ENCODE data around the gene NOCT.

NOCT gene

DNA sequence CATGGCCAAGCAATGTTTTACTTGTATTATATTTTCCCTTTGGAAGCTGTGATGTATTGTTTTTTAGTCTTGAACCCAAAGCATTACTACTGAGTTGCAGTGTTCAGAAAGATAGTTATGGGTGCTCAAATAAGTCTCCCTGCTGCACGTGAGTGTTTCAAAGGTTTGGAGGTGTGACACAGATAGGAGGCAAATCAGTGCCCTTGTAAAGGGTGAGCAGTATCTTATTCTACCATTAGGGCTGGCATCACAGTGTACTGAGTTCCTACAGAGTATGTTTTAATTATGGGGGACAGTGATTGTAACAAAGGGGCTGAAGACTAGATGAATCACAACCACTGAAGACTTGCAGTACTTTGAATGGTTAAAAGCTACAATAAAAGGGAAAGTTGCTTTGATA lies 38.3 kb downstream of the NOCT start:
- CTCF ChIA-PET = no interaction called here
- H3K36me3 ChIP-seq (ENCODE audit: control insufficient read depth in 2 of 2, insufficient read depth in 1 of 2, low read length in 2 of 2) = peaks cover 5 to 37% of the 10 kb centered on the region in 2 experiments; a peak in 1 of 3 replicates
- TF ChIP-seq ZNF837 (tag by site-specific recombination; IDR thresholded peaks at IDR 0.05) (no peak), ZNF560 (tag by site-specific recombination; IDR thresholded peaks at IDR 0.05; ENCODE audit: borderline replicate concordance) (no peak), ZNF341 (tag by site-specific recombination; IDR thresholded peaks at IDR 0.05; ENCODE audit: low read depth) (no peak), ZNF830 (tag by site-specific recombination; IDR thresholded peaks at IDR 0.05; ENCODE audit: low read depth) (no peak), ZNF426 (tag by site-specific recombination; IDR thresholded peaks at IDR 0.05) (no peak), ZNF10 (tag by site-specific recombination; IDR thresholded peaks at IDR 0.05) (no peak), OVOL3 (tag by site-specific recombination; IDR thresholded peaks at IDR 0.05) (no peak), ZNF423 (tag by site-specific recombination; IDR thresholded peaks at IDR 0.05) (no peak), GLI2 (tag by site-specific recombination; IDR thresholded peaks at IDR 0.05; ENCODE audit: borderline replicate concordance, low read depth) (no peak), GLI4 (tag by site-specific recombination; IDR thresholded peaks at IDR 0.05) (no peak), ZNF2 (tag by site-specific recombination; IDR thresholded peaks at IDR 0.05) (no peak), ZNF223 (tag by site-specific recombination; IDR thresholded peaks at IDR 0.05) (no peak), ZNF350 (tag by site-specific recombination; IDR thresholded peaks at IDR 0.05) (no peak)
- TF ChIP-seq, protein P1, sequence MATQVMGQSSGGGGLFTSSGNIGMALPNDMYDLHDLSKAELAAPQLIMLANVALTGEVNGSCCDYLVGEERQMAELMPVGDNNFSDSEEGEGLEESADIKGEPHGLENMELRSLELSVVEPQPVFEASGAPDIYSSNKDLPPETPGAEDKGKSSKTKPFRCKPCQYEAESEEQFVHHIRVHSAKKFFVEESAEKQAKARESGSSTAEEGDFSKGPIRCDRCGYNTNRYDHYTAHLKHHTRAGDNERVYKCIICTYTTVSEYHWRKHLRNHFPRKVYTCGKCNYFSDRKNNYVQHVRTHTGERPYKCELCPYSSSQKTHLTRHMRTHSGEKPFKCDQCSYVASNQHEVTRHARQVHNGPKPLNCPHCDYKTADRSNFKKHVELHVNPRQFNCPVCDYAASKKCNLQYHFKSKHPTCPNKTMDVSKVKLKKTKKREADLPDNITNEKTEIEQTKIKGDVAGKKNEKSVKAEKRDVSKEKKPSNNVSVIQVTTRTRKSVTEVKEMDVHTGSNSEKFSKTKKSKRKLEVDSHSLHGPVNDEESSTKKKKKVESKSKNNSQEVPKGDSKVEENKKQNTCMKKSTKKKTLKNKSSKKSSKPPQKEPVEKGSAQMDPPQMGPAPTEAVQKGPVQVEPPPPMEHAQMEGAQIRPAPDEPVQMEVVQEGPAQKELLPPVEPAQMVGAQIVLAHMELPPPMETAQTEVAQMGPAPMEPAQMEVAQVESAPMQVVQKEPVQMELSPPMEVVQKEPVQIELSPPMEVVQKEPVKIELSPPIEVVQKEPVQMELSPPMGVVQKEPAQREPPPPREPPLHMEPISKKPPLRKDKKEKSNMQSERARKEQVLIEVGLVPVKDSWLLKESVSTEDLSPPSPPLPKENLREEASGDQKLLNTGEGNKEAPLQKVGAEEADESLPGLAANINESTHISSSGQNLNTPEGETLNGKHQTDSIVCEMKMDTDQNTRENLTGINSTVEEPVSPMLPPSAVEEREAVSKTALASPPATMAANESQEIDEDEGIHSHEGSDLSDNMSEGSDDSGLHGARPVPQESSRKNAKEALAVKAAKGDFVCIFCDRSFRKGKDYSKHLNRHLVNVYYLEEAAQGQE (tag by site-specific recombination; IDR thresholded peaks at IDR 0.05) = no peak
- TF ChIP-seq, protein P2, sequence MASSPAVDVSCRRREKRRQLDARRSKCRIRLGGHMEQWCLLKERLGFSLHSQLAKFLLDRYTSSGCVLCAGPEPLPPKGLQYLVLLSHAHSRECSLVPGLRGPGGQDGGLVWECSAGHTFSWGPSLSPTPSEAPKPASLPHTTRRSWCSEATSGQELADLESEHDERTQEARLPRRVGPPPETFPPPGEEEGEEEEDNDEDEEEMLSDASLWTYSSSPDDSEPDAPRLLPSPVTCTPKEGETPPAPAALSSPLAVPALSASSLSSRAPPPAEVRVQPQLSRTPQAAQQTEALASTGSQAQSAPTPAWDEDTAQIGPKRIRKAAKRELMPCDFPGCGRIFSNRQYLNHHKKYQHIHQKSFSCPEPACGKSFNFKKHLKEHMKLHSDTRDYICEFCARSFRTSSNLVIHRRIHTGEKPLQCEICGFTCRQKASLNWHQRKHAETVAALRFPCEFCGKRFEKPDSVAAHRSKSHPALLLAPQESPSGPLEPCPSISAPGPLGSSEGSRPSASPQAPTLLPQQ (tag by site-specific recombination; IDR thresholded peaks at IDR 0.05) = no peak
- TF ChIP-seq, protein P3, sequence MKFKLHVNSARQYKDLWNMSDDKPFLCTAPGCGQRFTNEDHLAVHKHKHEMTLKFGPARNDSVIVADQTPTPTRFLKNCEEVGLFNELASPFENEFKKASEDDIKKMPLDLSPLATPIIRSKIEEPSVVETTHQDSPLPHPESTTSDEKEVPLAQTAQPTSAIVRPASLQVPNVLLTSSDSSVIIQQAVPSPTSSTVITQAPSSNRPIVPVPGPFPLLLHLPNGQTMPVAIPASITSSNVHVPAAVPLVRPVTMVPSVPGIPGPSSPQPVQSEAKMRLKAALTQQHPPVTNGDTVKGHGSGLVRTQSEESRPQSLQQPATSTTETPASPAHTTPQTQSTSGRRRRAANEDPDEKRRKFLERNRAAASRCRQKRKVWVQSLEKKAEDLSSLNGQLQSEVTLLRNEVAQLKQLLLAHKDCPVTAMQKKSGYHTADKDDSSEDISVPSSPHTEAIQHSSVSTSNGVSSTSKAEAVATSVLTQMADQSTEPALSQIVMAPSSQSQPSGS (tag by site-specific recombination; IDR thresholded peaks at IDR 0.05; ENCODE audit: low read depth) = no peak
- TF ChIP-seq, protein P4, sequence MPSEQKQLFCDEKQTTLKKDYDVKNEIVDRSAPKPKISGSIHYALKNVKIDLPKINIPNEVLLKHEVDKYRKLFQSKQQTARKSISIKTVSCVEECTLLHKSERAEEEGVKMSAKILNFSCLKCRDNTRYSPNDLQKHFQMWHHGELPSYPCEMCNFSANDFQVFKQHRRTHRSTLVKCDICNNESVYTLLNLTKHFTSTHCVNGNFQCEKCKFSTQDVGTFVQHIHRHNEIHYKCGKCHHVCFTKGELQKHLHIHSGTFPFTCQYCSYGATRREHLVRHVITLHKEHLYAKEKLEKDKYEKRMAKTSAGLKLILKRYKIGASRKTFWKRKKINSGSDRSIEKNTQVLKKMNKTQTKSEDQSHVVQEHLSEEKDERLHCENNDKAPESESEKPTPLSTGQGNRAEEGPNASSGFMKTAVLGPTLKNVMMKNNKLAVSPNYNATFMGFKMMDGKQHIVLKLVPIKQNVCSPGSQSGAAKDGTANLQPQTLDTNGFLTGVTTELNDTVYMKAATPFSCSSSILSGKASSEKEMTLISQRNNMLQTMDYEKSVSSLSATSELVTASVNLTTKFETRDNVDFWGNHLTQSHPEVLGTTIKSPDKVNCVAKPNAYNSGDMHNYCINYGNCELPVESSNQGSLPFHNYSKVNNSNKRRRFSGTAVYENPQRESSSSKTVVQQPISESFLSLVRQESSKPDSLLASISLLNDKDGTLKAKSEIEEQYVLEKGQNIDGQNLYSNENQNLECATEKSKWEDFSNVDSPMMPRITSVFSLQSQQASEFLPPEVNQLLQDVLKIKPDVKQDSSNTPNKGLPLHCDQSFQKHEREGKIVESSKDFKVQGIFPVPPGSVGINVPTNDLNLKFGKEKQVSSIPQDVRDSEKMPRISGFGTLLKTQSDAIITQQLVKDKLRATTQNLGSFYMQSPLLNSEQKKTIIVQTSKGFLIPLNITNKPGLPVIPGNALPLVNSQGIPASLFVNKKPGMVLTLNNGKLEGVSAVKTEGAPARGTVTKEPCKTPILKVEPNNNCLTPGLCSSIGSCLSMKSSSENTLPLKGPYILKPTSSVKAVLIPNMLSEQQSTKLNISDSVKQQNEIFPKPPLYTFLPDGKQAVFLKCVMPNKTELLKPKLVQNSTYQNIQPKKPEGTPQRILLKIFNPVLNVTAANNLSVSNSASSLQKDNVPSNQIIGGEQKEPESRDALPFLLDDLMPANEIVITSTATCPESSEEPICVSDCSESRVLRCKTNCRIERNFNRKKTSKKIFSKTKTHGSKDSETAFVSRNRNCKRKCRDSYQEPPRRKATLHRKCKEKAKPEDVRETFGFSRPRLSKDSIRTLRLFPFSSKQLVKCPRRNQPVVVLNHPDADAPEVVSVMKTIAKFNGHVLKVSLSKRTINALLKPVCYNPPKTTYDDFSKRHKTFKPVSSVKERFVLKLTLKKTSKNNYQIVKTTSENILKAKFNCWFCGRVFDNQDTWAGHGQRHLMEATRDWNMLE (tag by site-specific recombination; conservative IDR thresholded peaks at IDR 0.05; ENCODE audit: low read depth) = no peak
- POLR2A ChIA-PET = no interaction called here
- no peak overlapping the region for H3K4me3 ChIP-seq (ENCODE audit: low read depth, low read length)
- H3K27ac ChIP-seq (ENCODE audit: extremely low read depth, low read depth, low read length) = no peak overlapping the region
- no peaks in the 10 kb centered on the region for H3K9me3 ChIP-seq (ENCODE audit: control insufficient read depth, insufficient read depth, low read depth, low read length)
- no peaks in the 10 kb centered on the region for H3K4me1 ChIP-seq (ENCODE audit: control insufficient read depth, insufficient read depth, low read length)
